ENCODE results near the gene OR2F1. TPM values are rescaled to one million over a fixed set of nuclear protein-coding genes. Genes with fewer than 3 reads are reported as not detected.

The OR2F1 gene
- total RNA-seq, 1 experiment from 2014 or later = not detected

DNA sequence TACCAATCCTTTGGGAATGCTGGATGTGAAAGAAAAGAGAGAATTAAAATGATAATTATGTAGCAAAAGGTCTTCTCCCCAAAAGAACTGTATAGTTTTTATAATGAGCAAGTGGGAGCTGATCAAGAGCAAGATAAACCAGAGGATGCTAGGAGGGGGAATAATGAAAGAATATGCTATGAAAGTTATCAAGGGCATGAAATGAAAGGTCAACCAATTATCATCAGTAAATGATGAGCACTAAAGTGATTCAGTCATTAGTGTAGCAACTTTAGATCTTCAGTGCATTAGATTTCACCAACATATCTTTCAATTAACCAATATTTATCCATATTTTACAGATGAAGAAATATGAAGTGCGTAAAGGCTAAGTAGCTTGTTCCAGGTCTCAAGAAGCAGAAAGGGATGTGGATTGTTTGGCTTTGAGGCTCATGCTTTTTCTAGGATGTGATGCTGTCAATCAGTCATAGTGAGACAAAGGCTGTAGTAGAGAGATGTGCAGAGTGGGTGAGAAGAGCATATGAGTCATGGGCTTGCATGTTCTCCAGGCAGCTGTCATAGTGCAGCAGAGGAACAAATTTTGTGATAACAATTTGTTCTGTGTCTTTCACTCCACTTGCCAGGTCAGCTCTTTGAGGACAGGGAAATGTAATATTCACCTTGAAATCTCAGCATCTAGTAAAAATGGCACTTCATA lies 25.3 kb upstream of the OR2F1 start:
- TF ChIP-seq, protein P1, sequence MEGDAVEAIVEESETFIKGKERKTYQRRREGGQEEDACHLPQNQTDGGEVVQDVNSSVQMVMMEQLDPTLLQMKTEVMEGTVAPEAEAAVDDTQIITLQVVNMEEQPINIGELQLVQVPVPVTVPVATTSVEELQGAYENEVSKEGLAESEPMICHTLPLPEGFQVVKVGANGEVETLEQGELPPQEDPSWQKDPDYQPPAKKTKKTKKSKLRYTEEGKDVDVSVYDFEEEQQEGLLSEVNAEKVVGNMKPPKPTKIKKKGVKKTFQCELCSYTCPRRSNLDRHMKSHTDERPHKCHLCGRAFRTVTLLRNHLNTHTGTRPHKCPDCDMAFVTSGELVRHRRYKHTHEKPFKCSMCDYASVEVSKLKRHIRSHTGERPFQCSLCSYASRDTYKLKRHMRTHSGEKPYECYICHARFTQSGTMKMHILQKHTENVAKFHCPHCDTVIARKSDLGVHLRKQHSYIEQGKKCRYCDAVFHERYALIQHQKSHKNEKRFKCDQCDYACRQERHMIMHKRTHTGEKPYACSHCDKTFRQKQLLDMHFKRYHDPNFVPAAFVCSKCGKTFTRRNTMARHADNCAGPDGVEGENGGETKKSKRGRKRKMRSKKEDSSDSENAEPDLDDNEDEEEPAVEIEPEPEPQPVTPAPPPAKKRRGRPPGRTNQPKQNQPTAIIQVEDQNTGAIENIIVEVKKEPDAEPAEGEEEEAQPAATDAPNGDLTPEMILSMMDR (IDR thresholded peaks at IDR 0.05) = no peak
- TF ChIP-seq, protein P2, sequence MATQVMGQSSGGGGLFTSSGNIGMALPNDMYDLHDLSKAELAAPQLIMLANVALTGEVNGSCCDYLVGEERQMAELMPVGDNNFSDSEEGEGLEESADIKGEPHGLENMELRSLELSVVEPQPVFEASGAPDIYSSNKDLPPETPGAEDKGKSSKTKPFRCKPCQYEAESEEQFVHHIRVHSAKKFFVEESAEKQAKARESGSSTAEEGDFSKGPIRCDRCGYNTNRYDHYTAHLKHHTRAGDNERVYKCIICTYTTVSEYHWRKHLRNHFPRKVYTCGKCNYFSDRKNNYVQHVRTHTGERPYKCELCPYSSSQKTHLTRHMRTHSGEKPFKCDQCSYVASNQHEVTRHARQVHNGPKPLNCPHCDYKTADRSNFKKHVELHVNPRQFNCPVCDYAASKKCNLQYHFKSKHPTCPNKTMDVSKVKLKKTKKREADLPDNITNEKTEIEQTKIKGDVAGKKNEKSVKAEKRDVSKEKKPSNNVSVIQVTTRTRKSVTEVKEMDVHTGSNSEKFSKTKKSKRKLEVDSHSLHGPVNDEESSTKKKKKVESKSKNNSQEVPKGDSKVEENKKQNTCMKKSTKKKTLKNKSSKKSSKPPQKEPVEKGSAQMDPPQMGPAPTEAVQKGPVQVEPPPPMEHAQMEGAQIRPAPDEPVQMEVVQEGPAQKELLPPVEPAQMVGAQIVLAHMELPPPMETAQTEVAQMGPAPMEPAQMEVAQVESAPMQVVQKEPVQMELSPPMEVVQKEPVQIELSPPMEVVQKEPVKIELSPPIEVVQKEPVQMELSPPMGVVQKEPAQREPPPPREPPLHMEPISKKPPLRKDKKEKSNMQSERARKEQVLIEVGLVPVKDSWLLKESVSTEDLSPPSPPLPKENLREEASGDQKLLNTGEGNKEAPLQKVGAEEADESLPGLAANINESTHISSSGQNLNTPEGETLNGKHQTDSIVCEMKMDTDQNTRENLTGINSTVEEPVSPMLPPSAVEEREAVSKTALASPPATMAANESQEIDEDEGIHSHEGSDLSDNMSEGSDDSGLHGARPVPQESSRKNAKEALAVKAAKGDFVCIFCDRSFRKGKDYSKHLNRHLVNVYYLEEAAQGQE (IDR thresholded peaks at IDR 0.05; ENCODE audit: insufficient read depth in 1 of 2, low read depth in 2 of 2, low read length in 1 of 2) = no peak
- TF ChIP-seq TCF7L2 (IDR thresholded peaks at IDR 0.05; ENCODE audit: low read depth, low read length) (no peak), POLR2AphosphoS5 (IDR thresholded peaks at IDR 0.05; ENCODE audit: low read depth, low read length) (no peak), SIN3A (IDR thresholded peaks at IDR 0.05; ENCODE audit: borderline replicate concordance, insufficient read depth, low read depth, low read length) (no peak)
- BruUV-seq (replicated peaks) = no TSS peak
- in situ Hi-C loops (cut with HindIII; ENCODE audit: low pct_unique_long_range_greater_than_20kb, low sequenced_read_pairs) = no loop called here
- ChIA-PET POLR2A (no interaction called here), CTCF (no interaction called here)
- H3K36me3 ChIP-seq (ENCODE audit: control insufficient read depth, insufficient read depth, low read length) = no peaks in the 10 kb centered on the region
- H3K4me3 ChIP-seq (ENCODE audit: low read depth in 2 of 2, low read length in 2 of 2) = no peak overlapping the region
- no peaks in the 10 kb centered on the region for H3K4me1 ChIP-seq (ENCODE audit: control insufficient read depth, insufficient read depth, low read length)
- ATAC-seq = no peak
- no peak overlapping the region for H3K27ac ChIP-seq (ENCODE audit: low read length)
- intact Hi-C loops (cut with micrococcal nuclease; ENCODE audit: unreplicated experiment) = no loop called here
- no peaks in the 10 kb centered on the region for H3K9me3 ChIP-seq (ENCODE audit: control insufficient read depth, insufficient read depth, low read depth, low read length)
- DNase-seq (ENCODE audit: low read depth, low spot score) = no peak
- no peaks in the 10 kb centered on the region for H3K27me3 ChIP-seq (ENCODE audit: control insufficient read depth, insufficient read depth, low read length)

DNA sequence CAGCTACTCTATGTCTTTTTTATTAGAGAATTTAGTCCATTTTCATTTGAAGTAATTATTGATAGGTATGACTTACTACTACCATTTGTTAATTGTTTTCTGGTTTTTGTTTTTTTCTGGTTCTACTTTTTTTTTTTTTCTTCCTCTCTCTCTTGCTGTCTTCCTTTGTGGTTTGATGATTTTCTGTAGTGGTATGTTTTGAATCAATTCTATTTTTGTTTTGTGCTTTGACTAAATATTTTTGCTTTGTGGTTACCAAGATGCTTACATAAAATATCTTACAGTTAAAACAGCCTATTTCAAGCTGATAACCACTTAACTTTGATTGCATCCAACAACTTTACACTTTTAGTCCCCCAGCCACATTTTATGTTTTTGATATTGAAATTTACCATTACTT lies 22.9 kb upstream of the OR2F1 start:
- DNase-seq (ENCODE audit: low read depth, low spot score) (no peak), ATAC-seq (no peak)
- CTCF ChIA-PET = no interaction called here
- no peaks in the 10 kb centered on the region for H3K27me3 ChIP-seq (ENCODE audit: control insufficient read depth, insufficient read depth, low read length)
- no peaks in the 10 kb centered on the region for H3K36me3 ChIP-seq (ENCODE audit: control insufficient read depth, insufficient read depth, low read length)
- in situ Hi-C loops (cut with HindIII; ENCODE audit: low pct_unique_long_range_greater_than_20kb, low sequenced_read_pairs) = no loop called here
- H3K27ac ChIP-seq (ENCODE audit: low read length) = no peak overlapping the region
- no peaks in the 10 kb centered on the region for H3K9me3 ChIP-seq (ENCODE audit: control insufficient read depth, insufficient read depth, low read depth, low read length)
- no peaks in the 10 kb centered on the region for H3K4me1 ChIP-seq (ENCODE audit: control insufficient read depth, insufficient read depth, low read length)
- POLR2A ChIA-PET = no interaction called here
- TF ChIP-seq SIN3A (IDR thresholded peaks at IDR 0.05; ENCODE audit: borderline replicate concordance, insufficient read depth, low read depth, low read length) (no peak), TCF7L2 (IDR thresholded peaks at IDR 0.05; ENCODE audit: low read depth, low read length) (no peak), POLR2AphosphoS5 (IDR thresholded peaks at IDR 0.05; ENCODE audit: low read depth, low read length) (no peak)
- TF ChIP-seq, protein P2 (IDR thresholded peaks at IDR 0.05; ENCODE audit: insufficient read depth in 1 of 2, low read depth in 2 of 2, low read length in 1 of 2) = no peak
- TF ChIP-seq, protein P1 (IDR thresholded peaks at IDR 0.05) = no peak
- intact Hi-C loops (cut with micrococcal nuclease; ENCODE audit: unreplicated experiment) = no loop called here
- H3K4me3 ChIP-seq (ENCODE audit: low read depth in 2 of 2, low read length in 2 of 2) = no peak overlapping the region
- no TSS peak for BruUV-seq (replicated peaks)

Measured in Panc1 (cell line).